GM21576 (cell line): ENCODE results near the gene NOXO1.
A peak's percentile ranks its signal among the peaks of the same experiment; 100 is the strongest.

ENCODE experiments used
- ATAC-seq: cut with Tn5 transposase; IDR thresholded peaks from one replicate; pipeline ENCODE4 v1.9.1; 2021; ENCODE audit warnings: mild to moderate bottlenecking, moderate library complexity; ENCODE audit not compliant: unreplicated experiment

Gene NOXO1

DNA sequence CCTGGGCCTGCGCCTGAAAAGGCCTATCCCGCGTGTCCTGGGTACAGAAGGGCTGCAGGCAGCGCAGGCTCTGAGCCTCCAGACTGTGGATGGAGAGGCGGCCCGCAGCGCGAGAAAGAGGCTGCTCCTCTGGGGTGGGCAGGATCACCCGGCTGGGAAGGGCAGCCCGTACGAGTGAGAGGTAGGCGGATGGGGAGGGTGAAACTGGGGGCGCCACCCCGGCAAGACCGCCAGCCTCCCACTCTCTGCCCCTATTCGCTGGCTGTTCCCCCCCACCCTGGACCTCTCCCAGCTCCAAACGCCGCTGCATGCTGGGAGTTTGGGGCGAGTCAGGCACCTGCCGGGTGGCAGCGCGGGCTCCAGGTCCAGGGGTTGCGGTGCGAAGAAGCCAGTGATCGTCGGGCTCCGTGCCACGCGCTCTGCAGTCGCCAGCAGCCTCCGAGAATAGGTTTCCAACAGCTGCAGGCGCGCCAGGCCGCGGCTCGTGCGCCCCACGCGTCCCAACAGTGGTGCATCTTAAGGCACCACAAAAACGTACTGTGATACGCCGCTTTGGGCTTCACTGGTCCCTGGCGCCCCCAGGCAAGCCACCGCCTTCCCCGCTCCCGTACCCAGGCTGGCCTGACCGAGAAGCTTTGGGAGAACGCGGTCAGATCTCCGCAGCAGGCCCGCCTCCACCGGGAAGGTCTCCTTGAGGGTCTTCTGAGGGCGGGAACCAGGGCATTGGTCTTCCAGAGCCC is 1.1 kb downstream of the NOXO1 start:
- ATAC-seq: no peak

DNA sequence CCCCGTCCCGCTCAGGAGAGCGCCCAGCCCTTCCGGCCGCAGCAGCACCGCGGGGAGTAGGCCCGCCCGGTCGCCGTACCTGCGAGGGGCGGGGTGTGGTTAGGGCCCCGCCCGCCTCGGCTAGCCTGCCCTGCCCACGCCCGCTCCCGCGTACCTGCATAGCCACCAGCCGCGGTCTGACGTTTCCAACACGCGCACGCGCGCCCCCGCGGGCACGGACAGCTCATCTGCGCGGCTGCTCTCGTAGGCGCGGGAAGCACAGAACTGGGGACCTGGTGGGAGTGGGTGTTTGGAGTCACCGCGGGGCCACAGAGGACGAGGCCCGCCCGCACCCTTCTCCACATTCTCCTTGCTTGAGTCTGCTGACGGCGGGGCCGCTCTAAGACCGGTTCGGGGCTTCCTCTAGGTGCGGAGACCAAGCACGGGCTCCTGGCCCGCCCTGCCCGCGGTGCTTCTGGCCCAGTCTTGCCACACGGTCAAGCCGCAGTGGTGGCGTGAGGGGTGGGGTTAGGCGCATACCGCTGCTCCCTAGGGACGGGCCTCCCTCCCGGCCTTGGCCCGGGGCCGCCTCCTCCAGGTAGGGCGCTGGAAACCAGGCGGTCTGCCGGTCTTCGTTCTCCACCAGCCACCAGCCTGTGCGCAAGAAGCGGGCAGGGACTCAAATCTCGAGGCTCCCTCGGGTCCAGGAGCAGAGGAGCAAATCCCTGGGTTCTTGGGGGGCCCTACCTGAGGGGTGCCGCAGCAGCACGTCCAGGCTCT is 1.8 kb downstream of the NOXO1 start:
- ATAC-seq: no peak

DNA sequence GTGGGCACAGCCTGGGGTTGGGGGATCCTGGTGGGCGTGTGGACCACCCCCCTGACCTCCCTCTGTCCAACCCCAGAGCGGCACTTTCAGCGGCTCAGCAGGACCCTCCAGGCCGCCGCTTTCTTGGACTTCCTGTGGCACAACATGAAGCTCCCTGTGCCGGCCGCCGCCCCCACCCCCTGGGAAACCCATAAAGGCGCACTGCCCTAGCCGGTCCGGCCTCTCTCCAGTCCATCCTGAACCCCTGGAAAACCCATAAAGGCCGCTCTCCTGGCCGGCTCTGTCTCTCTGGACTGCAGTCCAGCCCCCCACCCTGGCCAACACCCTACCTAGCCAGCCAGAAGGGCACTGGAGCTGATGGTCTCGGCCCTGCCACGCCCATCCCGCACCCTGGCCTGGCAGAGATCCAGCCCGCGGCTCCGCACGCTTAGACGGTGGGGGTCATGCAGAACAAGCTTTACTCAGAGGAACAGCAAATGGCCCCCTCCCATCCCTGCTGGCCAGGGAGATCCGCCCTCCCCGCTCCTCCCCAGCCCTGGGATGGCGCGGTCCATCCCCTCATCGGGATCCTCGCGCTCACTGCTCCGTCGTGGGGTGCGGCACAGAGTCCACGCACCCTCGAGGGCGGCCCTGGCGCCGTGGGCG is 2.7 kb downstream of the NOXO1 start:
- no peak for ATAC-seq

DNA sequence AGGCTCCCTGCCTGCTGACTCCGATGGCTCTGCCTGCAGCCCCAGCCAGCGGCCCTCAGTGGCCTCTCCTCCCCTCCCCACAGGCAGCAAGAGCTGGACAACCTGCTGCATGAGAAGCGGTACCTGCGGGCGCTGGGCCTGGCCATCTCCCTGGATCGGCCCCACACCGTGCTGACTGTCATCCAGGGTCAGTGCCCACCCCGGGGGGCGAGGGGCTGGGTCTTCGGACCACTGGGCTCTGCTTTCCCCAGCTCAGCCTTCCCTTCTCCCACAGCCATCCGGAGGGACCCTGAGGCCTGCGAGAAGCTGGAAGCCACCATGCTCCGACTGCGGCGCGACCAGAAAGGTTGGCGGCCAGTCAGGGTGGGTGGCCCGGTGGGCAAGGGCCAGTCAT is 3.4 kb downstream of the NOXO1 start:
- no peak for ATAC-seq

DNA sequence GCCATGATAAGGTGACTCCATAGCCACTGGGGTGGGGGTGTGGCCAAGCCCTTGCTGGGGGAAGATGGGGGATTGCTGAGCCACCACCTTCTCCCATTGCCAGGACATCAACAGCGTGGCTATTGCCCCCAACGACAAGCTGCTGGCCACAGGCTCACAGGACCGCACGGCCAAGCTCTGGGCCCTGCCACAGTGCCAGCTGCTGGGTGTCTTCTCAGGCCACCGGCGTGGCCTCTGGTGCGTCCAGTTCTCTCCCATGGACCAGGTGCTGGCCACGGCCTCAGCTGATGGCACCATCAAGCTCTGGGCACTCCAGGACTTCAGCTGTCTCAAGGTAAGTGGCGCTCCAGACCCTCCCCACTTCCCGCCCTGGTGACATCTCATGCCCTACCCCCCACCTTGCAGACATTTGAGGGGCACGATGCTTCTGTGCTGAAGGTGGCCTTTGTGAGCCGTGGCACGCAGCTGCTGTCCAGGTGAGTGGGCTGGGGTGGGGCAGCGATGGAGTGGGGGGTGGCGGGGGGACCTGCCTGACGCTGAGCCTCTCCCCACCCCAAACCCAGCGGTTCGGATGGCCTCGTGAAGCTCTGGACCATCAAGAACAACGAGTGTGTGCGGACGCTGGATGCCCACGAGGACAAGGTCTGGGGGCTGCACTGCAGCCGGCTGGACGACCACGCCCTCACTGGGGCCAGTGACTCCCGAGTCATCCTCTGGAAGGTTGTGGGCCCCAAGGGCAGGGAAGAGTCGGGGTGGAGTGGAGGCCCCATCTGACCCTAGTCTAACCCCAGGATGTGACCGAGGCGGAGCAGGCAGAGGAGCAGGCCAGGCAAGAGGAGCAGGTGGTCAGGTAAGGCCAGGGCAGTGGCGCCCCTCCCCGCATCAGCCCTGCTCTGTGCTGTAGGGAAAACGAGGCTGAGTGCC is 4.1 kb downstream of the NOXO1 start:
- ATAC-seq: no peak

DNA sequence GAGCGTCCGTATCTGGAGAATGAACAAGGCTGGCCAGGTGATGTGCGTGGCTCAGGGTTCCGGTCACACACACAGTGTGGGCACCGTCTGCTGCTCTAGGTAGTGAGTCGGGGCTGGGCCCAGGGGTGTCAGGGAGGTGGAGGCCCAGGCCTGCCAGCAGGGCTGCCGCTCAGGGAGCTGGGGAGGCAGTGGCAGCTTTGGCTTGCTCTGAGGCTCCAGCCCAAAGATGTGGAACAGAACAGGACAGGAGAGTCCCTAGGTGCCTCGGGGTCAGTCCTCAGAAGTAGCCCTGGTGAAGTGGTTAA is 5.1 kb downstream of the NOXO1 start:
- no peak for ATAC-seq

DNA sequence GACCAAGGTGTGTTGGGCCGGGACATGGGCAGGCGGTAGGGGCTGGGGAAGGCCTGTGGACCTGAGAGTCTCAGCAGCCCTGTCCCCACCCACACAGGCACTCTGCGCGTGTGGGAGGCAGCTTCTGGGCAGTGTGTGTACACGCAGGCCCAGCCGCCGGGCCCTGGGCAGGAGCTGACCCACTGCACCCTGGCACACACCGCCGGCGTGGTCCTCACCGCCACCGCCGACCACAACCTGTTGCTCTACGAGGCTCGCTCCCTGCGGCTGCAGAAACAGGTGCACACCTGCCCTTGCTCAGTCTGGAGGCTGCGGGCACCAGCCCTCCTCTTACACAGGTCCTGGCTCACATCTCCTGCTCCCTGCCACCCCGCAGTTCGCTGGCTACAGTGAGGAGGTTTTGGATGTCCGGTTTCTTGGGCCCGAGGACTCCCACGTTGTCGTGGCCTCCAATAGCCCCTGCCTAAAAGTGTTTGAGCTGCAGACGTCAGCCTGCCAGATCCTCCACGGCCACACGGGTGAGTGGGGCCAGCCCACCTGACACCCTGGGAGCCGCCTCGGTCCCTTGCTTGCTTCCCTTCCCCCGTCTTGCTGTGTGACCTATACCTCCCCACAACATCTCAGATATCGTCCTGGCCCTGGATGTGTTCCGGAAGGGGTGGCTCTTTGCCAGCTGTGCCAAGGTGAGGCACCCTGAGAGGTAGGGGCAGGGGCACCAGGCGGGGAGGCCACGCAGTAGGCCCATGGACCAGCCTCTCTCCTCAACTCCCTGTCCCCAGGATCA is 5.6 kb downstream of the NOXO1 start:
- no peak for ATAC-seq

DNA sequence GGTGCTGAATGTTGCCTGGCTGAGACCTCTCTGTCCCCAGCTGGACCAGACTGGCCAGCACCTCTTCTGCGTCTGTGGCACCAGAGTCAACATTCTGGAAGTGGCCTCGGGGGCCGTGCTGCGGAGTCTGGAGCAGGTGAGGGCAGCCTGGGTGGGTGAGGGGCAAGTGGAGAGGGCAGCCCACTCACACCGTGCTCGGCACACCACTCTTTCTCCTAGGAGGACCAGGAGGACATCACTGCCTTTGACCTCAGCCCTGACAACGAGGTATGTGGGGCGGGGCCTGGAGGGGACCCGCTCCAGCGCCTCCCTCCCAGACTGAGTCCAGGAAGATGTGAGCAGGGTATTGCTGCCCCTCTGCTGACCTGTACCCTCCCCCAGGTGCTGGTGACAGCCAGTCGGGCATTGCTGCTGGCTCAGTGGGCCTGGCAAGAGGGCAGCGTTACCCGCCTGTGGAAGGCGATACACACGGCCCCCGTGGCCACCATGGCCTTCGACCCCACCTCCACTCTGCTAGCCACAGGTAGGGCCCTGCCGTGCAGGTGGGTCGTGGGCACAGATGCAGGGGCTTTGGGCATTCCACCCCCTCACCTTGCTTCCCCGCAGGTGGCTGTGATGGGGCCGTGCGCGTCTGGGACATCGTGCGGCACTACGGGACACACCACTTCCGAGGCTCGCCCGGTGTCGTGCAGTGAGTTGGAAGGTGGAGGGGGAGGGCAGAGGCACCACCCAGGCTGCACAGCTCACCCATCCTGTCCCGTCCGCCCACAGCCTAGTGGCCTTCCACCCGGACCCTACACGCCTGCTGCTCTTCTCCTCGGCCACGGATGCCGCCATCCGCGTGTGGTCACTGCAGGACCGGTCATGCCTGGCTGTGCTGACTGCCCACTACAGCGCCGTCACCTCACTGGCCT is 6.9 kb downstream of the NOXO1 start:
- no peak for ATAC-seq

DNA sequence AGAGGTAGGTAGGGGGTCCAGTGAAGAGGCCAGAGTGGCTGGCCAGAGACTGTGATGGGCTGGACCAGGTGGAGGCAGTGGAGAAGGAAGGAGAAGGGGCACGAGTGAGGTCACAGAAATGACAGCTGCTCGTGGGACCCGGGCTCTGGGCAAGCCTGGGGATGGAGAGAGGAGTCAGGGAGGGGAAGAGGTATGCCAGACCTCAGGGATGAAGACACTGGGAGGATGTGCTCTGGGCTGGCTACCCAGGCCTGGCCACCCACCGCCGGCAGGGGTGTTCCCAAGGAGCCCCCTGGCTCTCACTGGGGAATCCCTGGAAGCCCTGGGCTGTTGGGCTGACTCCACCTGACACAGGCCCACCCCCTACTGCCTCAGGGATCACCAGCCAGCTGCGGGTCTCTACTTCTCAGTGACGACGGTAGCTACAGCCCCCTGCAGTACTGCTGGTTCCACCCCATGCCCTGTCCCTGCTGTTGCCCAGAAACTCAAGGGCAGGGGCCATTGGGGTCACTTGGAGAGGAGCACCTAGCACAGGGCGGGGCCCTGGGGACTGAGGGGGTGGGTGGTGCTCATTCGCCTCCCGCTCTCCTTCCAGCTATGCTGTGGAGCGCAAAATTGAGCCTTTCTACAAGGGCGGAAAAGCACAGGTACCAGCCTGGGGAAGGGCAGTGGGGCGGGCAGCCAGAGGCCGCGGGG is 7.7 kb downstream of the NOXO1 start:
- no peak for ATAC-seq

DNA sequence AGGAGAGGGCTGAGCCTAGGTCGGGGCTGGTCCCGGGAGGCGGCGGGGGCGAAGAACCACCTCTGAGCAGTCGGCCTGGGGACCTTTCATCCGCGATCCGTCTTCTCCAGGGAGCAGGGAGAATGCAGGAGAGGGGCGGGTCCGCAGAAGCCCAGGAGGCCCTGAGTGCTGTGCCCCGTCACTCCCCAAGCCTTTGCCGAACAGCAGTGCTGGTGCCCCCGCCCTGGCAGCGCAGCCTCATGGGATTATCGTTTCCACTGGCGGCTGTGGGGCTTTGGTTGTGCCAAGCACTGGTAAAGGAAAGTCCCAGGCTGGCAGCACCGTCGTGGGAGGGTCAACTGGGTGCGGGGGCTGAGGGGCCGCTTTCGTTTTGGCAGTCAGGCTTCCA is 8.8 kb downstream of the NOXO1 start:
- no peak for ATAC-seq

DNA sequence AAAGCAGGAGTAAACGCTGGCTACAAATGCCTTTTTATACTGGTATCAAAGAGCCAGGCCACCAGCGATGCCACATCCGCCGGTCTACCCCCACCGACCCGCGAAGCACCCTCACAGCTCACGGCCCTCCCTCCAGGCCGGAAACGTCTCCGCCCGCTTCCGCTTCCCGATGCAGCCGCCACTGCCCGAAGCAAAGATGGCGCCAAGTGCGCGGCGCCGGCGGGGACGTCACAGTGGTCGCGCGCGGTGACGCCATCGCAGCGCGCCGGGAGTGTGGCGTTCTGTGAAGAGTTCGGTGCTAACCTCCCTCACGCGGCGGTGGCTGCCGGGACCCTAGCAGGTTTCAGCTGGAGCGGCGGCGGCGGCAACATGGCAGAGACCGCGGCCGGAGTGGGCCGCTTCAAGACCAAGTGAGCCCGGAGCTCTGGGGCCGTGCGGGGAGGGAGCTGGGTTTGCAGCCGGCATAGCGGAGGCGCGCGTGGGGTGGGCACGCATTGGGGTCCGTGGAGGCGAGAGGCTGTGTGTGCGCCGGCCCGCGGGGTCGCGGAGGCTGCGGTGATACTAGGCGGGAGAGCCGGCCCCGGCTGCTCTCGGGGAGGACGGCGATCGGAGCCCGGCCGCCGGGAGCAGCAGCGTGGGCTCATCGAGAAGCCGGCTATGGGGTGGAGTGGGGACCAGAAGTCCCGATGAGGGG is 9.3 kb downstream of the NOXO1 start, which contains the start of gene TBL3:
TBL3 (plus strand) TSS at position 258 of the 694 bp plus-strand sequence; CDS start at position 370, 112 bp downstream.
- peak; percentile 69 for ATAC-seq

DNA sequence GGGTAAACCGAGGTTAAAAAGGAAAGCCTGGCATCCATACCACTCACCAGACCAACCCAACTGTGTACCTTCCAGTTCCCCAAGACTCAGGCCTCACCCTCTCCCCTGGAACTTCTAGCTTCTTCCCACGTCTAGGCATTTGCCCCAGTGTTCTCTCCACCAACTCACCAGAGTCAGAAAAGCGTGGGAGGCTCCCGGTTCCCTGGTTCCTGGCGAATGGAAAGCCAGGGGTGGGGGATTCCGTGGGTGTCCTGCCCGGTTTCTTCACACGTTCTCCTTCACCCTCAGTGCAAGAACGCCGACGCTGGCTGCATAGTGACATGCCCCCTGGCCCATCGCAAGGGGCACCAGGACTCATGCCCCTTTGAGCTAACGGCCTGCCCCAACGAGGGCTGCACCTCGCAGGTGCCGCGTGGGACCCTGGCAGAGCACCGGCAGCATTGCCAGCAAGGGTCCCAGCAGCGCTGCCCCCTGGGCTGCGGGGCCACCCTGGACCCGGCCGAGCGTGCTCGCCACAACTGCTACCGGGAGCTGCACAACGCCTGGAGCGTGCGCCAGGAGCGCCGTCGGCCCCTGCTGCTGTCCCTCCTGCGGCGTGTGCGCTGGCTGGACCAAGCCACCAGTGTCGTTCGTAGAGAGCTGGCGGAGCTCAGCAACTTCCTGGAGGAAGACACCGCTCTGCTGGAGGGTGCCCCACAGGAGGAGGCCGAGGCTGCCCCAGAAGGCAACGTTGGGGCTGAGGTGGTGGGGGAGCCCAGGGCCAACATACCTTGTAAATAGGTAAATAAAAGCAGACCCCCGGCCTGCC is 12.9 kb downstream of the NOXO1 start:
- no peak for ATAC-seq

DNA sequence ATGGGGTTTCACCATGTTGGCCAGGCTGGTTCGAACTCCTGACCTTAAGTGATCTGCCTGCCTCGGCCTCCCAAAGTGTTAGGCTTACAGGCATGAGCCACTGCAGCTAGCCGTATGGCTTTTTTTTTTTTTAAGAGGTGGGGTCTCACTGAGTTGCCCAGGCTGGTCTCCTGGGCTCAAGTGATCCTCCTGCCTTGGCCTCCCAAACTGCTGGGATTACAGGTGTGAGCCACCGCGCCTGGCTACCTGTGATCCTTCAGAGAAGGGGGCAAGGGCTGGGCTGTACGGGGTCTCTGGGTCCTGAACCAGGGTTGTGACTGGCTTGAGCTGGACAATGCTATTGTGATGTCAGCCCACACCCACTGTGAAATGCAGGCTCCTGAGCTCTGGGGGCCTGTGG is 14.8 kb downstream of the NOXO1 start, which contains the start of gene RNF151:
RNF151 (plus strand) TSS at position 397 of the 400 bp plus-strand sequence. CDS start 26 bp downstream, outside the sequence.
- no peak for ATAC-seq

DNA sequence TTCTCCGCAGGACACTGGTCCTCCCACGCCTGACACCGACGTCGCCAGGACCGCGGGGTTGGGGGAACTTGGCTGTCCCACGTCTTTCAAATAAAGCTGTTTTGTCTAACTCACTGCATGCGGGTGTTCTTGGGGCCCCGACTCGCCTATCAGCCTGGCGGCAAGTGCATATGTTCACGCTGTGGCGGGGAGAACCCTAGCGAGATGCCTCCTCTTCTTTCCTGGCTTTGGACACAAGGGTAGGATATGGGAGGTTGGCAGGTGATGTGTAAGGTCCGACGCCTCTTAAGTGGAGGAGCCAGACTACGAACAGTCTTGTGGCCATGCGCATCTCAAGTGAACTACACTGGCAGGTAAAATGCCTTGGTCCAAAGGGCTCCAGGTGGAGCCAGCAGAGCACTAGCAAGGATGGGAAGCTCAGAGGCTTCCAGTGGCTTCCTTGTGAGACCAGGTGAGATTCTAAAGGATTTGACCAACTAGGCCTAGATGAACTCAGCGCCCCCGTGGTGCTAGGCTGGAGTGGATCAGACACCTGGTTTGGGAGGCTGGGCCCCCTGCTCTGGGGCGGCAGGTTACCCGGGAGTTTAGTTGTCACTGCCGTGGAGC is 15.8 kb downstream of the NOXO1 start:
- ATAC-seq: no peak

DNA sequence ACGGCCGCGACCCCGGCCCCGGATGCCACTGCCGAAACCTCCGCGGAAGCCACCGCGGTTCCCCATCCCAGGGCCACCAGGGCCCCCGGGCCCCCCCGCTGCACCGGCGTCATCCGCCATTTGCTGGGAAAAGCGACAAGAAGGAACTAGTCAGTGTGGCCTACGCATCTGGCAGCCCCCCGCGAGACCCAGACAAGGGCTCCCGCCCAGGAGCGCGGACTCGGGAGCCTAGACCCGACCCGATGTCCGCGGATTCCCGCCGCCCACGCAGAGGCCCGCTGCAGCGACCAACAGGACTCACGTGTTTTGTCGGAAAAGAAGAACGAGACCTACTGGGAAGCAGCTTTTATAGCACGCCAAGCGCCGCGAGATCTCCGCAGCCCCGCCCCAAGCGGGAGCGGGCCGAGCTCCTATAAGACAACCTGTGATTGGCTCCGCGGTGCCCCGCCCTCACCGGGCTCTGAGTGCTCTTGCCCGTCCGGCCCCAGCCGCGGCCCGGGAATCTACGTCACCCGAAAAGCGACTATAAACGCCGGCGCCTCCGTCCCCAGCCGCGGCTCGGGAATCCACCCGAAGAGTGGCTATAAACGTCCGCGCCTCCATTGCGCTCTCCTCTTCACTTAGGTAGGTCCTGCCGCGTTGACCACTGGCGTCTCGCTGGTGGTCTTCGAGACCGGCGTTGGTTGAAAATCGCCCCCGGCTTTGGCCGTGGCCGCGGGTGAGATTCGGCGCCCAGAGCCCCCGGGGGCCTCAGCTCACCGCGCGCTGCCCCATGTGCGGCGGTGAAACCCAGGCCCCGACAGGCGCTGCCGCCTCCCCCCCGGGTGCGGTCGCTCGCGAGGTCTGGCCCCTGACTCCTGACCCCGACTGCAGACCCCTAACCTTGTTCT is 16.5 kb downstream of the NOXO1 start, which contains the start of gene RPS2:
RPS2 (minus strand) TSS at position 321 of the 890 bp plus-strand sequence; CDS start at position 120, 201 bp downstream.
- ATAC-seq: peak; percentile 70
